GOT3 (cell line): ENCODE data around the gene MAP4.
"Not testable (repeated sequence)": the region's sequence is repeated elsewhere in the genome, so short reads cannot be mapped to it uniquely, and the experiment has no call there.

Experiments
- DNase-seq: peaks from one replicate; lab custom pipeline; 2025; ENCODE audit warnings: mixed read lengths; lab: John Stamatoyannopoulos, UW

Gene MAP4

GRCh38 chr3:48015431-48016180, 610 bp downstream of the MAP4 start:
- DNase-seq: no peak

- no peak for DNase-seq
Measured at GRCh38 chr3:48014358-48014757, 1.9 kb downstream of the MAP4 start.

GRCh38 chr3:48013288-48013980, 2.8 kb downstream of the MAP4 start:
- DNase-seq: no peak

GRCh38 chr3:48012659-48013058, 3.6 kb downstream of the MAP4 start:
- no peak for DNase-seq

GRCh38 chr3:48008066-48008465, 8.2 kb downstream of the MAP4 start:
- not testable (repeated sequence) for DNase-seq

- DNase-seq: not testable (repeated sequence)
Measured at GRCh38 chr3:48007361-48007760, 8.9 kb downstream of the MAP4 start.

- not testable (repeated sequence) for DNase-seq
Measured at GRCh38 chr3:48006794-48007193, 9.4 kb downstream of the MAP4 start.

- no peak for DNase-seq
Measured at GRCh38 chr3:48004694-48005093, 11.5 kb downstream of the MAP4 start.

GRCh38 chr3:48002787-48003186, 13.4 kb downstream of the MAP4 start:
- DNase-seq: no peak

GRCh38 chr3:48001991-48002390, 14.2 kb downstream of the MAP4 start:
- DNase-seq: no peak

- DNase-seq: no peak
Measured at GRCh38 chr3:48000212-48000611, 16.0 kb downstream of the MAP4 start.

- no peak for DNase-seq
Measured at GRCh38 chr3:47996440-47996839, 19.8 kb downstream of the MAP4 start.

- no peak for DNase-seq
Measured at GRCh38 chr3:47994180-47994579, 22.0 kb downstream of the MAP4 start.

GRCh38 chr3:47991341-47991740, 24.9 kb downstream of the MAP4 start:
- DNase-seq: no peak

- DNase-seq: peak; percentile 18
Measured at GRCh38 chr3:47989981-47990440, 26.2 kb downstream of the MAP4 start.

GRCh38 chr3:47985381-47985780, 30.8 kb downstream of the MAP4 start:
- no peak for DNase-seq

GRCh38 chr3:47984075-47984728, 32.0 kb downstream of the MAP4 start:
- DNase-seq: no peak

GRCh38 chr3:47980795-47981194, 35.4 kb downstream of the MAP4 start:
- DNase-seq: no peak

- DNase-seq: no peak
Measured at GRCh38 chr3:47979070-47979469, 37.1 kb downstream of the MAP4 start.

- no peak for DNase-seq
Measured at GRCh38 chr3:47978386-47978785, 37.8 kb downstream of the MAP4 start.

- no peak for DNase-seq
Measured at GRCh38 chr3:47976135-47976732, 40.0 kb downstream of the MAP4 start.

- DNase-seq: no peak
Measured at GRCh38 chr3:47974974-47975470, 41.2 kb downstream of the MAP4 start.
